Lung microvascular endothelial cell (primary cell): ENCODE data around the gene SPTLC3. TPM values are rescaled to one million over a fixed set of nuclear protein-coding genes. Genes with fewer than 3 reads are reported as not detected.
A peak's percentile ranks its signal among the peaks of the same experiment; 100 is the strongest.

Experiments used
- DNase-seq, 2 donors: peaks; one replicate each; pipeline versions ENCODE4 v3.0.0 to v3.0.0-alpha.2; 2010; ENCODE audit warnings: low read depth in 2 of 2
- total RNA-seq: library from RNA; depleted of rRNA; stranded (reverse); fragments of >200 nt; gene quantifications from 2 replicates; pipeline ENCODE4 v1.2.1, GENCODE V29; 2014

SPTLC3 gene
- total RNA-seq, 1 donor from 2014 or later = under 0.01 TPM

DNA sequence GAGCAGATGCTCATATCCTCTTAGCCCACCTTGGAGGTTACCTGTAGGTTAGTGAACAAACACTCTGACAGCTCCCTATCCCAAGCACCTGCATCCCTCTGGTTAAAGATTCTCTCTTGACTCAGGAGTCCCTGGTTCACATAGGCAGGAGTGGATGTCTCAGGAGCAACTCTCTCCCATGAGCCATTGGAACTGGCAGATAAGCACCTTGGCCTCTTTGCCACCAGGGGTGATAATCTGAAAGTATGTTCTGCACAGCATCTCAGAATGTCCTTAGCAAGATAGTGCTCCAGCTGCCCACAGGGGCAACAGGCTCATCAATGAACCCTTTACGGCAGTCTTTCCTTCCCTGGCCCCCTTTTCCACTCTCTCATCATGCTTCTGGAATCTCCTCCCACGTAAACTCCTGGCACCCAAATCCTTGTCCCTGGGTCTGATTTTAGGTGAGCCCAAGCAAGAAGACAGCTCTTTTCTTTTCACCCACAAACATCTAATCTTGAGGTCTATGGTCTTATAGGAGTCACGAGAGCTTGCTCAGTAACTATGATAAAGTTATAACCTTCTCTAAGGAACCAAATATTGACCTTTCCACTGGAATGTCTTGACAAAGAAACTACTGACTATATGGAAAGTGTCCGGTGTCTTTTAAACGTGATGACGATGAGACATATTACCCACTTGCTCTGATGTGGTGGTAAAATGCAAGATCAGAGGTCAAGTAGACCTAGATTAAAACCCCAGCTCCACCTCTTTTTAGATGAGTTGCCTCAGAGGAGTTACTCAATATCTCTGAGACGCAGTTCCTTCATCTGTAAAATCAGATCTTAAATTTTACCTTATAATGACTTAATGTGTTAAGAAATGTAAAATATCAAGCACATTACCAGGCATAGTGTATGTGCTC is 172.5 kb downstream of the SPTLC3 start:
- no peak for DNase-seq

DNA sequence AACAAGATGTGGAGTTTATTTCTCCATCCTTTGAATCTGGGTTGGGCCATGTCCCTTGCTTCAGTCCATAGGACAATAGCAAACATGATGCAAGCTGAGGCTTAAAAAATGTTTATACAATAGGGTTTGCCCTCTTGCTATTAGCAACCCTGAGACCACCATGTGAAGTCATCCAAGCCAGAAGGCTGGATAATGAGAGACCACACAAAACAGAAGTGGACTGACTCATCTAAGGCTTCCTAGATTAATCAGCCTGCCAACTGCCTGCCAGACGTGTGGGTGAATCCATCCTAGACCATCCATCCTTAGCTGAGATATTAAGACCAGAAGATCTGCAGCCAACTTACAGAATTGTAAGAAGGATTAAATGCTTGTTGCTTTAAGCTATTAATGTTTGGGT is 174.2 kb downstream of the SPTLC3 start:
- DNase-seq = no peak

DNA sequence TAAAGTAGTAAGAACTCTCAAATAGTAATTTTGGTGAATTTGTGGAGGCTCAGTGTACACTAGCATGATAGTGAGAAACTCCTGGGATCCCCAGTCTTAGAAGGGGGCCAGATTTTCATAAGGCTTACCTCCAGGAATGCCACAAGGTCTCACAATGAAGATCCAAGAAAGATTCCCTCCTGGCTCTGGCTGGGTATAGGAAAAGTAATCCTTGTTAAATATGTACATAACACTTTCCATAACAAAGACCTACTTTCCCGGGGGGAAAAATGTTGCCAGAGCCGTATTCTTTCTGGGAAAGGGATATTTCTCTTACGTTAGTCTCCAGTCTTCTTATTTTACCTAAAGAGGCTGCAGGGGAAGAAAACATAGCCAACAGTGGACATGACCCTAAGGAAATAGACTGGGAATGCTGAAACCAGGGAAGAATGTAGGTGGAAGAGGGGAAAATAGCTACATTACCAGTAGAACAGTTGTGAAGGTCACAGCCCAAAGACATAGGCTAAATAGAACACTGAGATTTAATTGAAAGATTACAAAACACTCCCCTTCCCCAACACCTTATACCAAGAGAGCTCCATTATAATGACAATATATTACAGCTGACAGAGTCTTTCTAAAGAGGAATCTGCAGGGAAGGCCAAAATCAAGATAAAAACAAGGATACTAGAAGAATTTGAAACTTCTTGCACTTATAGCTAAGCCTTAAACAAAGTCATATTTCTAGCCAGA is 177.4 kb downstream of the SPTLC3 start:
- no peak for DNase-seq

DNA sequence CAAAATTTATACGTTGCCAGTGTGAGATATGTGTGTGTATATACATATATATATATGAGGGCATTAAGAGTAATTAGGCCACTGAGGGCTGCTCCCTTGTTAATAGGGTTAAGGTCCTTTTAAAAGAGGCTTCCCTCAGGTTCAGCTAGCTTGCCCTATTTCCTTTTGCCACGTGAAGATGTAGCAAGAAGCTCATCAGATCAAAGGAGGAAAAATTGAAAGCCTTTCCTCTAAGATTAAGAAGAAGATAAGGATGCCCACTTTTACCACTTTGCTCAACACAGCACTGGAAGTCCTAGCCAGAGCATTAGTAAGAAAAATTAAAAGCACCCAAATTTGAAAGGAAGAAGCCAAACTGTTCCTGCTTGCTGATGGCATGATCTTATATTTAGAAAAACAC is 179.1 kb downstream of the SPTLC3 start:
- DNase-seq = no peak

DNA sequence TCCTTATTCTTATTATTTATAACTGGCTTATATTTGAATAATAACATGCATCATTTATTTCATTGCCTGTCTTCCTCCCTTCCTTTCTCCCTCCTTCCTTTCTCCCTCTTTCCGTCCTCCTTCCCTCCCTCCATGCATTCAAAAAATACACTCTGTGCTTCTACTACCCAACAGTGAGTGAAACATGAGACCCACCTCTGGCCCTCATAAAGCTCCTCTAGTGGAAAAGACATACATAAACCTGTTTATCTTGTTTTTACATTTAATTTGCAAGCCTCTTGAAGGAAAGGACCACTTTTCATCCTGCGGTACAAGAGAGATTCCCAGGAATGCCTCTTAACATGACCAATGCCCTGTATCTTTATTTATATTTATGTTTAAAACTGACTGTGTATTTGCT is 190.5 kb downstream of the SPTLC3 start:
- no peak for DNase-seq

DNA sequence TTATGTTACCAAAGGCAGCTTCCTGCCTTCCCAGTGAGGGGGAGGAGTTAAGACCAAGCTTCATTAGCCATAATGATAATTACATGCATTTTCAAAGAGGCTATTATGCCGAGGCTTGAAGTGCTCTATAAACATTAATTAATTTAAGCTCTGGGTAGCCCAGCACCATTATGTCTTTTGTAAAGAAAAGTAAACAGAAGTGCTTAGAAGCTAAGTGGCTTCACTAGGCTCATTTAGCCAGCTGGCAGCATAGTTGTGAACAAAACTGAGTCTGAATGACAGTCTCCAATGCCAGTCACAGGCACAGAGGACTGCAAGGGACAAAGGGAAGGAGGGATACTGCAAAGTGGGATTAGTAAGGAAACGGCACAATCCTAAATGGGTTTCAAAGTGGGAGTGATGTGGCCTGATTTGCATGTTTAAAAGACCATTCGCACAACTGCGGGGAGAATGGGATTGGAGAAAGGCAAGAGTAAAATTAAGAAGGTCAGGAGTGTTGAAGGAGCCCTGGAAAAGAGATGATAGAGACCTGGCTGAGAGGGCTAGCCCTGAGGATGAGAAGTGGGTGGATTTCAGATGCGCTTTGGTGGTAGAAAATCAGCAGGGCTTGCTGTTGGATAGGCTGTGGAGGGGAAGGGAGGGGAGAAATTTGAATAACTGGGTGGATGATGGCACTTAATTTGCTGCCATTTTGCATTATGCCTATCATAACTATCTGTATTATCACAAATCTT is 192.2 kb downstream of the SPTLC3 start:
- DNase-seq = no peak

DNA sequence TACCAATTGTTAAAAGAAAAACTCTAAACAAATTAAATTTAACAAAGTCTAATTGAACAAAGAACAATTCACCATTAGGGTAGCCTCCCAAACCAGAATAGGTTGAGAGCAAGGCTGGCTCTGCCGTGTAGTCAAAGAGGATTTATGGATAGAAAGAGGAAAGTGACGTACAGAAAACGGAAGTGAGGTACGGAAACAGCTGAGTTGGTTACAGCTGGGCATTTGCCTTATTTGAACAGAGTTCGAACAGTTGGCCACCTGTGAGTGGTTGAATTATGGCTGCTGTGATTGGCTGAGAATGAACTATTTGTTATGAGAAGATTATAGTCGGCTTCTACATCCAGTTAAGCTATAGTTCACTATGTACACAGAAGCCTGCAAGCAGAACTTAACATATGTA is 193.8 kb downstream of the SPTLC3 start:
- DNase-seq = peak in 1 of 2 donors; percentile 6

DNA sequence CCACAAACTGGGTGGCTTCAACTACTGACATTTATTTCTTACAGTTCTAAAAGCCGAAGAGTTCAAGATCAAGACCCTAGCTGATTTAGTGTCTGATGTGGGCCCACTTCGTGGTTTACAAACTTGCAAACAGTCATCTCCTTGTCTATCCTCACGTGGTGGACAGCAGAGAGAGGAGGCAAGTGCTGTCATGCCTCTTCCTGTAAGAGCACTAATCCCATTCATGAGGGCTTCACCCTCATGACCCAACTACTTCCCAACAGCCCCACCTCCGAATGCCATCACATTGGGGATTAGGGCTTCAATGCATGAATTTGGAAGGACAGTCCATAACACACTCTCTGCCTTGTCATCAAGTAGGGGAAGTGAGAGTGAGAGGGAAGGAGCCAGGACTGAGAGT is 196.7 kb downstream of the SPTLC3 start:
- DNase-seq = no peak

DNA sequence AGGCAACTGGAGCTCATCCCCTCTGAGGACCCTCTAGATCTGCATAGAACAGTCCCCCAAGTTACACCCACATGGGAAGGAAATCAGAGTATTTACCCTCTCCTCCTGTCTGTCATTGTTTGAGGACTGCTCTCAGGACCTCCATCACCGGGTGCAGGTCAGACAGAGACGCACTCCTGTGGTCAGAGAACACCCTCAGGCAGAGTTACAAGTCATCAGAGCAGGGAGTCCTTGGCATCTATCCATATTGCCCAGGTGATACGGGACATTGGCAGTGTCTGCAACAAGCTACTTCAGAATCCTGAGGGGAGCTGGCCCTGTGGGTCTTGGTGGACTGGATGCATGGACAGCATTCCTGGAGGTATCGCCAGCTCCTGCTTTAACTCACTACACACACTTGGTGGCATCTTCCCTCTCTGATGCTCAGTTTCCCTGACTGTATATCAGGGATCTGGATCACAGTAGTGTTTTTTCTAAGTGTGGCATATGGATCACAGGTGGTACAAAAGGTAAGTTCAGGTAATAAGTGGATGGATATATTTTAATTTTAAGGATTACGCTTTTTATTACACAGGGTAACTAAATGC is 197.2 kb downstream of the SPTLC3 start:
- DNase-seq = no peak

DNA sequence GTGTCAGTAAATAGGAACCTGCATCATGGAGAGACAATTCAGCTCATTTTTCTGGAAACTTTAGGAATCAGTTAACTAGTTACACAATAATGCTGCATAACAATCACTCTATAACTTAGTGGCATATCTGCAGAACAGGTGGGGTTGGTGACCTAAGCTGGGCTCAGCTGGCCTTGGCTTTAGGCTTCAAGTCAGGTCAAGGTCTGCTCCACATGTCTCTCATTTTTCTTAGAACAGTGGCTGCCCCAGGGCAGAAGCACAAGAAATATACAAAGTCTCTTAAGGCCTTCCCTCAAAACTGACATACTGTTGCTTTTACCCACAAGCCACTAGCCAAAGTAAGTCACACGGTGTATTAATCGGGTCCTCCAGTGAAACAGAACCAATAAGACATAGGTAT is 198.2 kb downstream of the SPTLC3 start:
- no peak for DNase-seq

DNA sequence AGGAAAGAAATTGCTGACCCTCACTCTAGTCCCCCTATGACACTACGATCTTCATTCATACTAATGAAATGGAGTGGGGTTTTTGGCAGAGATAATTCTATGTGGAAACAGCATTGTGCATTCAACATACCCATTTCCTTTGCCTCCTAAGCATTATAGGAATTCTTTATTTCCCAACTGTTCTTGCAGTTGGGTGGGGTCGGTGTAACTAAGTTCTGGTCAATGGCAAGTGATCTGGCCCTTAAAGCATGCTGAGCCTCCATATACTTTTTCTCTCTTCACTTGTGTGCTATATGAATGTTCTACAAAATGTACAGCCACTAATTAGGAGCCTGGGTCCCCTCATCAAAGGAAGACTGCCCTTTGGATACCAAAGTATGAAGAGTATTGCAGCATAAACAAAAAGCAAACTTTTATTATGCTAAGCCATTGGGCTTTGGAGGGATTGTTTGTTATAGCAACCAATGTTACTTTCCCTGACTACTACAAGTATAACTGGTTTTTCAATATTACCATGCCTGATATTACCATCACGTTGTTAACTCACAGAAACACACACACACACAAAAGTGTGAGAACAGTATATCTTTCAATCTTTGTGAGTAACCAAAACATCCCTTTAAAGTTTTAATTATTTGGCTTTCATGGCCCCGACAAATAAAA is 203.3 kb downstream of the SPTLC3 start:
- DNase-seq = no peak

DNA sequence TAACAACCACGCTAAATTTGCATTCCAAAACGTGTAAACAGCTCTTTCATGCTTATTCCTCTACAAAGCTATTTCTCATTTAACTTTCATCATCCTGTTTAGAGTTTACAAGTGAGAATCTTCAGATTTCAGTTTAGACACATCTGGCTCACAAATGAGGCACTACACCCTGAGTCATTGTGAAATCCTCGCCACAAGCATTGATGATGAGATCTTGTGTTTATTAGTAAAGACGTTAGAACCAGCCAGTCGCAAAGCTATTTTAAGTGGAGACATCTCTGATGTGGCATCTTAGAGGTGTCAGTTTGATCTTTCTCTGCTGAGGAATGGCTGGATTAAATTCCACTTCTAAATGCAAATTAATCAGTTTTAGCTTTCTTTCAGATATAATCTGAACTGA is 204.0 kb downstream of the SPTLC3 start:
- no peak for DNase-seq

DNA sequence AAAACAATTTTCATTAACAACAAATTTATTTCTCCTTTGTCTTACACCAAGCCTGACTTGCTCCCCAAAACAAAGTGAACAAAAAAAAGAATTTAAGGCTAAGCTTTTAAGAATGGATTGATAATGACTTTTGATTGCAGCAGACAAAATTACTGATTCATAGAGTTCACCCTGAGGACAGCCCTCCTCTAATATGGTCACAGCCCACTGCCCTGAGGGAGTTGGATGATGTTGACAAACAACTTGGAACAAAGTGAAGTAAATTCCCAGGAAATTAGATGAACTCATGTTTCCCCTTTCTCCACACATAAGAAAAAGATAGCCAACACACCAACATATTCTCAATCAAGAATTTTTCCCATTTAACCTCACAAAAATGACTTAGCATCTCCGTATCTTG is 204.6 kb downstream of the SPTLC3 start:
- DNase-seq = no peak

DNA sequence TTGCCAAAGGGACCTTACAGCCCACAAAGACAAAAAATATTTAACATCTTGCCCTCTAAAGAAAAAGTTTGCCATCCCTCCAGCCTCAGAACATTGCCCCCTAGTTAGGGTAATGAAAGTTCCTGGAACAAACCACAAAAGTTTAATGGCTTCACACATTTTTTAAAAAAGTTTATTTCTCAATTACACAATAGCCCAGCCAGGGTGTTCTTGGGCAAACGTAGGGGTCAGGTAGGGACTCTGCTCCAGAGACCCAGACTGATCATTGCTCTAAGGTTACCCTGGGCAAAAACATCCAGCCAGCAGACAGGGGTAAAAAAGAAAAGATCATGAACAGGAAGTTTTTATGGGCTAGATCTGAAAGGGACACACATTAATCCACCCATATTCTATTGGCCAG is 207.8 kb downstream of the SPTLC3 start:
- DNase-seq = no peak

Other genes starting within 250 kb of the SPTLC3 start
- gene ISM1, start 212.3 kb downstream of the SPTLC3 start, total RNA-seq = under 0.01 TPM in 1 of 2 replicates, not detected in the other